ENCODE measurements around the gene SLC27A5. TPM values are rescaled to one million over a fixed set of nuclear protein-coding genes. Genes with fewer than 3 reads are reported as not detected.

SLC27A5 gene
- total and polyA plus RNA-seq, 7 donors, result 2.3 to 22.9 (median 7.8) TPM

- H3K4me3 ChIP-seq, result no peak overlapping the region
Measured at GRCh38 chr19:58555920-58556621, 44.3 kb upstream of the SLC27A5 start.

DNA sequence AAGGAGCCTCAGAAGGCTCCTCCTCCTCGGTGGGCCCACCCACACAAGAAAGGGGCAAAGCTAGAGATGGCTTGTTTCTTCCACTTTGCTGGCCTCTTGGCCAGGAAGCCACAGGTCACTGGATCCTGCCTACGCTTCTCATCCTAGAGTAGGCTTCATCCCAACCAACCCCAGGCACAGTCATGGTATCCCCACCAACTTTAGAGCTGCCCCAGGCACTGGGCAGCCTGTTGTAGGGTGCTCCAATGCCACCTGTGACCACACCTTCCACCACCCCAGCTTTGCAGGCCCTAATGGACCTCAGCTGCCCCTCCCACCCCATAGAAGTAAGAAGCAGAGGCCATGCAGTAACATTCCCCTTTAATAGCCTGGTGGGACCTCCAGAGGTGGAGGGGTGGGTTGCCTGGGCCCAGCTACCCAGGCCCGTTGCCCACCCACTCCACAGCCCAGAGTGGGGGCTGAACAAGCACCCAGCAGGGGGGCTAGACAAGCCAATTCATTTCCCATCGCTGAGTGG lies 43.6 kb upstream of the SLC27A5 start:
- no peaks in the 10 kb centered on the region for H3K9me3 ChIP-seq
- peaks cover 30 to 45% (median 34%) of the 10 kb centered on the region in 4 donors for H3K36me3 ChIP-seq
- peak overlapping the region; percentile 44 to 86 (median 77) for H3K4me3 ChIP-seq
- no peaks in the 10 kb centered on the region for H3K27me3 ChIP-seq
- peaks cover 0 to 57% (median 46%) of the 10 kb centered on the region in 4 donors for H3K4me1 ChIP-seq
- TF ChIP-seq POLR2A (IDR thresholded peaks at IDR 0.05) (no peak), POLR2AphosphoS5 (IDR thresholded peaks at IDR 0.05) (no peak), EP300 (IDR thresholded peaks at IDR 0.05) (no peak), CTCF (IDR thresholded peaks at IDR 0.05) (no peak)
- intact Hi-C loops (cut with DNase I), result loop anchor here (1.0 to 2.0 kb wide), 2 partner anchors 11 to 37 kb away; partner anchors contain the start of genes TRIM28 and ZBTB45
- DNase-seq, result peak; percentile 66
- peak overlapping the region; percentile 99 to 100 (median 100) for H3K27ac ChIP-seq
- WGBS, 2 donors, result 45 to 53% methylated on average over 4 of the region's 4 CpGs

More at GRCh38 chr19:58555920-58556621, 44.3 kb upstream of the SLC27A5 start:
- peak; percentile 68 for DNase-seq
- intact Hi-C loops (cut with DNase I), result loop anchor here (1.0 to 2.0 kb wide), 2 partner anchors 12 to 37 kb away; partner anchors contain the start of genes TRIM28 and ZBTB45
- TF ChIP-seq CTCF (IDR thresholded peaks at IDR 0.05) (no peak), POLR2AphosphoS5 (IDR thresholded peaks at IDR 0.05) (no peak), EP300 (IDR thresholded peaks at IDR 0.05) (no peak), POLR2A (IDR thresholded peaks at IDR 0.05) (no peak)
- H3K9me3 ChIP-seq, result no peaks in the 10 kb centered on the region
- peaks cover 23 to 38% (median 28%) of the 10 kb centered on the region in 4 donors for H3K36me3 ChIP-seq
- 86 to 89% methylated on average over 16 of the region's 16 CpGs for WGBS, 2 donors
- H3K27me3 ChIP-seq, result no peaks in the 10 kb centered on the region
- H3K4me1 ChIP-seq, result peaks cover 0 to 57% (median 46%) of the 10 kb centered on the region in 4 donors
- peak overlapping the region; percentile 99 to 100 (median 100) for H3K27ac ChIP-seq

DNA sequence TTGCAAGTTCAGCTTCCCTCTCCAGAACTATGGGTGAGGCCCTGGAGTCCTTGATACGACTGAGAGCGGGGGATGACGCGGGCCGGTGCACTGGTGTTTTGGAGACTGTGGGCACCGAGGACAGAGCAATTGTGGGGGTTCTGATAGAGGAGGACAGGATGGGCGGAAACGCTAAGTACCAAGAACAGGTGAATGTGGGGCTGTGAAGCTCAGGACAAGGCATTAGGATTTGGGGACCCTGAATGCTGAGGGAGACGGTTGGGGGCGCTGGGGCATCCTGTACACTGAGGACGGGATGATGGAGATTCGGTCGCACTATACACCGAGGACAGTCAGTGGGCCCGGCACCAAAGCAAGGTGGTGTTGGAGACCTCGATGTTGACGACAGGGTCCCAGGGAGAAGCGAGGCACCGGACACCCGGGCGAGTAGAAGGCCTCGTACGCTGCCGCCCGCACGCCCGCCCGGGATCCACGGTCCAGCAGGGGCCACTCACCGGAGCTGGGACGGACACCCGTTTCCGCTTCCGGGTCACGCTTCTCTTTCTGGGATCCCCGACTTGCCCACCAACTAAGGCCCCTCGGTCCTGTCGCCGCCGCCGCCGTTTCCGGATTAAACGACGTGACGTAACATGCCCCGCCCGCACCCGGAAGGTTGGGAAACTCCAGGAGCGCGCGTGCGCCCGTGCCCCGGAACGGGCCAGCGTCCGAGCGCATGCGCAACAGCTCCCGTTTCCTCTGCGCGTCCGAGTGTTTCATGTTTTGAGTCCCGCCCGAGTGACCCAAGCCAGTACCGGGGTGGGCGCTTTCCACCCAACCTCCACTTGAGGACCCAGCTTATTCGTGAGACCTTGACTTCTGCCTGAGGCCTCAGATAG lies 42.9 kb upstream of the SLC27A5 start, which contains the start of gene CHMP2A:
Gene CHMP2A, minus strand, starts transcription at position 612 of the 875 bp plus-strand sequence. CDS start 893 bp downstream, outside the sequence.
- Histone ChIP-seq H3K4me1 (peaks cover 0 to 54% (median 40%) of the 10 kb centered on the region in 4 donors), H3K27ac (peak within 1 kb of the TSS; percentile 99 to 100 (median 100)), H3K9me3 (no peaks in the 10 kb centered on the region), H3K4me3 (peak within 1 kb of the TSS; percentile 44 to 86 (median 77)), H3K27me3 (no peaks in the 10 kb centered on the region), H3K36me3 (peaks cover 37 to 52% (median 41%) of the 10 kb centered on the region in 4 donors)
- intact Hi-C loops (cut with DNase I), result loop anchor here (1.0 to 2.0 kb wide), 2 partner anchors 10 to 36 kb away; partner anchors contain the start of genes TRIM28 and ZBTB45
- TF ChIP-seq CTCF (IDR thresholded peaks at IDR 0.05), result no peak
- peak in 1 of 4 donors; percentile 52 for TF ChIP-seq EP300 (IDR thresholded peaks at IDR 0.05)
- peak; percentile 67 to 81 for TF ChIP-seq POLR2A (IDR thresholded peaks at IDR 0.05)
- TF ChIP-seq POLR2AphosphoS5 (IDR thresholded peaks at IDR 0.05), result peak; percentile 81 to 95 (median 91)
- DNase-seq, result peak; percentile 100
- 0 to 1% methylated on average over 69 of the region's 69 CpGs for WGBS, 2 donors

- Histone ChIP-seq H3K27me3 (no peaks in the 10 kb centered on the region), H3K9me3 (no peaks in the 10 kb centered on the region), H3K4me1 (peaks cover 0 to 48% (median 39%) of the 10 kb centered on the region in 4 donors), H3K4me3 (peak overlapping the region; percentile 44 to 86 (median 77)), H3K36me3 (peaks cover 45 to 60% (median 49%) of the 10 kb centered on the region in 4 donors), H3K27ac (peak overlapping the region; percentile 99 to 100 (median 100))
- no peak for TF ChIP-seq POLR2A (IDR thresholded peaks at IDR 0.05)
- no peak for TF ChIP-seq CTCF (IDR thresholded peaks at IDR 0.05)
- TF ChIP-seq EP300 (IDR thresholded peaks at IDR 0.05), result no peak
- TF ChIP-seq POLR2AphosphoS5 (IDR thresholded peaks at IDR 0.05), result no peak
- intact Hi-C loops (cut with DNase I), result loop anchor here (2.0 kb wide), 1 partner anchor 35 kb away; the partner anchor contains the start of gene ZBTB45
- peak; percentile 69 for DNase-seq
- WGBS, 2 donors, result 40 to 44% methylated on average over 18 of the region's 18 CpGs
Measured at GRCh38 chr19:58553799-58554493, 42.2 kb upstream of the SLC27A5 start.

Data from sigmoid colon (tissue), 7 donors.